Endothelial cell of umbilical vein (primary cell): ENCODE results near the gene ZCRB1. TPM values are rescaled to one million over a fixed set of nuclear protein-coding genes. Genes with fewer than 3 reads are reported as not detected.

Experiments used
- BruUV-seq: library from RNA; stranded (reverse); fragments of 400-500 nt; replicated peaks from 2 replicates; lab custom pipeline; 2021; lab: Mats Ljungman, UMichigan
- CTCF ChIA-PET: fragments of 300-600, 350-600 bp; sonication (Branson Sonifier 250); formaldehyde crosslinking; loops from one replicate; lab custom pipeline; 2021; ENCODE audit warnings: antibody characterized with exemption, inconsistent platforms; lab: Charles Lee
- POLR2A ChIA-PET: fragments of 300-600, 350-600 bp; sonication (Branson Sonifier 250); formaldehyde crosslinking; loops from one replicate; lab custom pipeline; 2021; ENCODE audit warnings: antibody characterized with exemption, inconsistent platforms; lab: Charles Lee
- DNase-seq: peaks from one replicate; pipeline ENCODE4 v3.0.0-alpha.2; 2011; ENCODE audit warnings: low read depth, low spot score
- FAIRE-seq: peaks from 2 replicates; lab custom pipeline; 2011; peaks lifted over from hg19 to GRCh38; lab: Jason Lieb, UNC
- H2AFZ ChIP-seq: 2 replicates; pipeline ENCODE4 v1.6.0; 2012; ENCODE audit warnings: low read depth, low read length, control low read depth, inconsistent platforms
- H3K27ac ChIP-seq: 2 replicates; pipeline ENCODE4 v1.5.1; 2011; ENCODE audit warnings: low read depth, mild to moderate bottlenecking, control low read depth, low read length, moderate library complexity; ENCODE audit not compliant: insufficient read depth
- H3K27me3 ChIP-seq, 2 experiments: 2 replicates each; pipeline versions ENCODE4 v1.6.0 to v1.6.1; 2011; ENCODE audit warnings: low read length in 2 of 2, mixed read lengths in 1 of 2; ENCODE audit not compliant: control insufficient read depth in 2 of 2, insufficient read depth in 2 of 2
- H3K36me3 ChIP-seq, 2 experiments: 2 replicates in 1 of 2; 3 replicates in 1 of 2; pipeline ENCODE4 v1.5.1; 2011; ENCODE audit warnings: low read length in 2 of 2, mild to moderate bottlenecking in 1 of 2, moderate library complexity in 1 of 2; ENCODE audit not compliant: control insufficient read depth in 2 of 2, insufficient read depth in 2 of 2; ENCODE audit errors: extremely low read depth in 1 of 2
- H3K4me1 ChIP-seq: 3 replicates; pipeline ENCODE4 v1.5.1; 2011; ENCODE audit warnings: mild to moderate bottlenecking, low read length; ENCODE audit not compliant: control insufficient read depth, insufficient read depth; ENCODE audit errors: extremely low read depth
- H3K4me2 ChIP-seq: 2 replicates; pipeline ENCODE4 v1.6.1; 2011; ENCODE audit warnings: low read length, control low read depth, mixed read lengths; ENCODE audit not compliant: insufficient read depth
- H3K4me3 ChIP-seq, 3 experiments: fragments of 200-600 bp in 1 of 3; sonication (generic), shearing (Covaris generic) in 1 of 3; replicated peaks in 1 of 3; 2 replicates each; pipeline ENCODE4 v1.5.1; 2011 to 2016; ENCODE audit warnings: control low read depth in 3 of 3, low read length in 3 of 3, mild to moderate bottlenecking in 2 of 3, inconsistent platforms in 1 of 3, low read depth in 1 of 3, moderate library complexity in 1 of 3; ENCODE audit not compliant: insufficient read depth in 1 of 3
- H3K79me2 ChIP-seq: 2 replicates; pipeline ENCODE4 v1.6.0; 2012; ENCODE audit warnings: low read length, inconsistent platforms; ENCODE audit not compliant: control insufficient read depth, insufficient read depth
- H3K9ac ChIP-seq: replicated peaks from 2 replicates; pipeline ENCODE3; 2011; ENCODE audit warnings: low read length, control low read depth; ENCODE audit not compliant: insufficient read depth; ENCODE audit errors: extremely low read depth
- H3K9me1 ChIP-seq: replicated peaks from 3 replicates; pipeline ENCODE4 v1.6.0; 2011; ENCODE audit warnings: mild to moderate bottlenecking, low read length; ENCODE audit not compliant: control insufficient read depth, insufficient read depth; ENCODE audit errors: extremely low read depth
- H3K9me3 ChIP-seq: replicated peaks from 2 replicates; pipeline ENCODE4 v1.5.1; 2012; ENCODE audit warnings: low read length, inconsistent platforms; ENCODE audit not compliant: control insufficient read depth, insufficient read depth
- H4K20me1 ChIP-seq: replicated peaks from 2 replicates; pipeline ENCODE3; 2011; ENCODE audit warnings: mild to moderate bottlenecking, low read length; ENCODE audit not compliant: control insufficient read depth, insufficient read depth; ENCODE audit errors: extremely low read depth
- CTCF ChIP-seq, 2 donors: IDR thresholded peaks; 1 replicate in 1 of 2; 2 replicates in 1 of 2; pipeline ENCODE4 v1.5.1; 2011; ENCODE audit warnings: low read length in 2 of 2, mild to moderate bottlenecking in 2 of 2, moderate library complexity in 2 of 2, control low read depth in 1 of 2, inconsistent platforms in 1 of 2, low read depth in 1 of 2; ENCODE audit not compliant: insufficient read depth in 1 of 2; ENCODE audit errors: extremely low read depth in 1 of 2
- EZH2 ChIP-seq: IDR thresholded peaks from 2 replicates; pipeline ENCODE4 v1.6.1; 2012; ENCODE audit warnings: borderline replicate concordance, low read depth, mild to moderate bottlenecking, moderate library complexity, low read length, inconsistent platforms; ENCODE audit not compliant: severe bottlenecking
- FOS ChIP-seq: IDR thresholded peaks from 2 replicates; pipeline ENCODE4 v1.6.1; 2011; ENCODE audit warnings: mild to moderate bottlenecking, low read length, moderate library complexity, borderline replicate concordance; ENCODE audit not compliant: insufficient read depth
- JUN ChIP-seq: IDR thresholded peaks from 2 replicates; pipeline ENCODE4 v1.6.1; 2011; ENCODE audit warnings: borderline replicate concordance, low read depth; ENCODE audit not compliant: insufficient read length, insufficient read depth
- MYC ChIP-seq: IDR thresholded peaks from one replicate; pipeline ENCODE4 v1.6.1; 2011; ENCODE audit warnings: mild to moderate bottlenecking, low read depth, low read length
- POLR2A ChIP-seq: IDR thresholded peaks from 2 replicates; pipeline ENCODE4 v1.6.1; 2012; ENCODE audit warnings: low read depth, mild to moderate bottlenecking, control low read depth, low read length
- POLR2AphosphoS5 ChIP-seq: IDR thresholded peaks from 2 replicates; pipeline ENCODE4 v1.6.1; 2012; ENCODE audit warnings: low read depth, mild to moderate bottlenecking, control low read depth, low read length, moderate library complexity; ENCODE audit not compliant: insufficient read depth
- dilution Hi-C: fragments of 300-500 bp; cut with MboI; formaldehyde crosslinking; loops from one replicate; pipeline ENCODE4 v1.15.0; 2019; ENCODE audit warnings: low sequenced_read_pairs; ENCODE audit not compliant: extremely low pct_ligation_motif_present
- intact Hi-C: fragments of 100-400 bp; cut with micrococcal nuclease; formaldehyde crosslinking; loops from one replicate; pipeline ENCODE4 v1.10.0; 2022
- polyA plus RNA-seq, 4 experiments: library from polyadenylated mRNA; depleted of rRNA in 3 of 4; stranded (reverse) in 3 of 4; unstranded in 1 of 4; fragments of >200 nt; gene quantifications; 2 replicates each; pipeline versions ENCODE4 v1.2.1 to v1.2.3, GENCODE V29; 2011 to 2012; ENCODE audit warnings: missing spikeins in 1 of 4
- total RNA-seq: library from RNA; stranded (reverse); gene quantifications from 2 replicates; pipeline ENCODE4 v1.2.3, GENCODE V29; 2021

Gene ZCRB1
- total and polyA plus RNA-seq, 2 donors (not counting 3 experiments of a cell fraction or from before 2014, with no cell fraction given) = 13.2 to 55.3 TPM

- CTCF ChIA-PET = interaction anchor here (1.5 to 1.6 kb wide), 2 partner anchors 35 to 1390 kb away, joined by 3 to 4 read pairs; no protein-coding TSS in a partner anchor
- no peaks in the 10 kb centered on the region for H3K27me3 ChIP-seq
- no peaks in the 10 kb centered on the region for H4K20me1 ChIP-seq
- H3K36me3 ChIP-seq = peaks cover 0 to 3% of the 10 kb centered on the region in 2 experiments
- no peak overlapping the region for H3K27ac ChIP-seq
- no peaks in the 10 kb centered on the region for H3K9me3 ChIP-seq
- H3K9me1 ChIP-seq = no peaks in the 10 kb centered on the region
- no peak overlapping the region for H3K4me2 ChIP-seq
- intact Hi-C loops = loop anchor here (5.0 to 10.0 kb wide), 3 partner anchors 401 to 999 kb away; no protein-coding TSS in a partner anchor
- peaks cover 7% of the 10 kb centered on the region for H3K4me1 ChIP-seq
- no peak overlapping the region for H3K9ac ChIP-seq
- DNase-seq (no peak), FAIRE-seq (no peak)
- BruUV-seq = no TSS peak
- no peak overlapping the region for H3K4me3 ChIP-seq
- dilution Hi-C loops = no loop called here
- no peak overlapping the region for H2AFZ ChIP-seq
- POLR2A ChIA-PET = no interaction called here
- peaks cover 76% of the 10 kb centered on the region for H3K79me2 ChIP-seq
- TF ChIP-seq MYC (no peak), POLR2AphosphoS5 (no peak), JUN (no peak), CTCF (IDR thresholded peaks at IDR 0.05; ENCODE audit: extremely low read depth in 1 of 2, insufficient read depth in 1 of 2, low read depth in 1 of 2, low read length in 2 of 2) (no peak), FOS (no peak), EZH2 (no peak), POLR2A (no peak)
Observed at GRCh38 chr12:42336286-42336685, 10.4 kb upstream of the ZCRB1 start.
